ENCODE results near the gene BNC1. TPM values are rescaled to one million over a fixed set of nuclear protein-coding genes. Genes with fewer than 3 reads are reported as not detected.

Gene BNC1
- total RNA-seq, 2 donors from 2014 or later: 0.26 TPM; not detected in 1

GRCh38 chr15:83282141-83282540, 2.3 kb downstream of the BNC1 start:
- no peak for TF ChIP-seq CTCF (IDR thresholded peaks at IDR 0.05)
- no peak for TF ChIP-seq POLR2A (IDR thresholded peaks at IDR 0.05)
- intact Hi-C loops (cut with DNase I): no loop called here
- Histone ChIP-seq H3K4me3 (no peak overlapping the region), H3K9me3 (no peaks in the 10 kb centered on the region), H3K4me1 (peaks cover 15% of the 10 kb centered on the region), H3K27ac (no peak overlapping the region), H3K27me3 (peaks cover 0 to 29% of the 10 kb centered on the region in 2 donors), H3K36me3 (replicated peaks in 1 of 2; ENCODE audit: insufficient read depth in 1 of 2, low read depth in 2 of 2) (no peaks in the 10 kb centered on the region)
- WGBS, 2 donors: 77 to 80% methylated on average over 5 of the region's 5 CpGs
- no peak for DNase-seq
- no peak for ATAC-seq

- Histone ChIP-seq H3K4me1 (peaks cover 4% of the 10 kb centered on the region), H3K4me3 (no peak overlapping the region), H3K27me3 (peaks cover 0 to 20% of the 10 kb centered on the region in 2 donors), H3K36me3 (replicated peaks in 1 of 2; ENCODE audit: insufficient read depth in 1 of 2, low read depth in 2 of 2) (no peaks in the 10 kb centered on the region), H3K9me3 (no peaks in the 10 kb centered on the region), H3K27ac (no peak overlapping the region)
- TF ChIP-seq POLR2A (IDR thresholded peaks at IDR 0.05) (no peak), CTCF (IDR thresholded peaks at IDR 0.05) (no peak)
- no peak for ATAC-seq
- DNase-seq: no peak
- intact Hi-C loops (cut with DNase I): no loop called here
Observed at GRCh38 chr15:83278191-83278590, 6.3 kb downstream of the BNC1 start.

DNA sequence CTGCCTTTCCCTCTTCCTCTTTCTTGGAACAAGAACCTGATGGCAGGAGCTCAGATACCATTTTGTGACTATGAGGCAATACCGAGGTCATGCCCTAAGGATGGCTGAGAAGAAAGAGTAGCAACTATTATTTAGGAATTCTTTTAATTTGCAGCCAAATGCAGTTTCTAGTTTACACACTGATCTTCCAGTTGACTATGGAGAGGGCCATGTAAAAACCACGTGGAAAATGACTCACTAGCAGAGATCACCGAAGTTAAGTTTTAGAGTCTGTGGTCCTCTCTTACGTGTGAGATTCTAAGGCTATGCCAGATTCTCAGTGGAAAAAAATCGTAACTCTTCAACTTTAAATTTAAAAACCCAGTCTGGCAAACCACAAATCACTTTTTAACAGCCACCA, 7.8 kb downstream of the BNC1 start:
- DNase-seq (no peak), ATAC-seq (no peak)
- Histone ChIP-seq H3K27ac (no peak overlapping the region), H3K36me3 (replicated peaks in 1 of 2; ENCODE audit: insufficient read depth in 1 of 2, low read depth in 2 of 2) (no peaks in the 10 kb centered on the region), H3K4me3 (no peak overlapping the region), H3K4me1 (no peaks in the 10 kb centered on the region), H3K9me3 (no peaks in the 10 kb centered on the region), H3K27me3 (peaks cover 0 to 10% of the 10 kb centered on the region in 2 donors)
- WGBS, 2 donors: 70 to 76% methylated on average over 5 of the region's 5 CpGs
- no peak for TF ChIP-seq POLR2A (IDR thresholded peaks at IDR 0.05)
- no peak for TF ChIP-seq CTCF (IDR thresholded peaks at IDR 0.05)
- intact Hi-C loops (cut with DNase I): no loop called here

DNA sequence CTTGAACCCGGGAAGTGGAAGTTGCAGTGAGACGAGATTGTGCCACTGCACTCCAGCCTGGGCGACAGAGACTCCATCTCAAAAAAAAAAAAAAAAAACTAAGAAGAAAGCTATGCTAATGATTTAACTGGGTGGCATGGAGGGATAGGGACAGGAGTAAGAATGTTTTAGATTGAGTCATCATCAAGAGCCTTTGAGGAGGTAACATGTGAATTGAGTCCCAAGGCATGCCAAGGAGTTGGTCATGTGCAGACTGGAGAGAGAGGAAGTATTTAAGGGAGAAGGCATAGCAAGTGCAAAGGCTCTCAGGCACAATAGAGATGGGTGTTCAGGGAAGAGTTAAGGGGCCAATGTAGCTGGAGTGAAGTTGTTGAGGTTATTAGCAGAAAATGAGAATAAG, 9.1 kb downstream of the BNC1 start:
- no peak for ATAC-seq
- no peak overlapping the region for H3K27ac ChIP-seq
- H3K27me3 ChIP-seq: peaks cover 0 to 8% of the 10 kb centered on the region in 2 donors
- H3K4me3 ChIP-seq: no peak overlapping the region
- no peaks in the 10 kb centered on the region for H3K36me3 ChIP-seq (replicated peaks in 1 of 2; ENCODE audit: insufficient read depth in 1 of 2, low read depth in 2 of 2)
- intact Hi-C loops (cut with DNase I): no loop called here
- 91 to 97% methylated on average over 3 of the region's 3 CpGs for WGBS, 2 donors
- TF ChIP-seq POLR2A (IDR thresholded peaks at IDR 0.05) (no peak), CTCF (IDR thresholded peaks at IDR 0.05) (no peak)
- no peak for DNase-seq
- no peaks in the 10 kb centered on the region for H3K9me3 ChIP-seq
- no peaks in the 10 kb centered on the region for H3K4me1 ChIP-seq

- TF ChIP-seq CTCF (IDR thresholded peaks at IDR 0.05): no peak
- no peak for TF ChIP-seq POLR2A (IDR thresholded peaks at IDR 0.05)
- DNase-seq: no peak
- ATAC-seq: no peak
- Histone ChIP-seq H3K4me1 (no peaks in the 10 kb centered on the region), H3K27ac (no peak overlapping the region), H3K9me3 (no peaks in the 10 kb centered on the region), H3K36me3 (replicated peaks in 1 of 2; ENCODE audit: insufficient read depth in 1 of 2, low read depth in 2 of 2) (no peaks in the 10 kb centered on the region), H3K4me3 (no peak overlapping the region), H3K27me3 (no peaks in the 10 kb centered on the region)
- intact Hi-C loops (cut with DNase I): no loop called here
- 56 to 68% methylated on average over 1 of the region's 1 CpG for WGBS, 2 donors
Observed at GRCh38 chr15:83270176-83270575, 14.3 kb downstream of the BNC1 start.
